Measurements from ENCODE around the gene SHROOM3. TPM values are rescaled to one million over a fixed set of nuclear protein-coding genes. Genes with fewer than 3 reads are reported as not detected.

The SHROOM3 gene
- total and polyA plus RNA-seq, 2 of the 13 experiments (the other 11 are each of a cell fraction or from before 2014, with no cell fraction given) = 0.01 TPM; not detected in 1

- no peak for TF ChIP-seq GRHL1 (CRISPR knock-in tag; conservative IDR thresholded peaks at IDR 0.05)
- no peak for TF ChIP-seq ATF5 (CRISPR knock-in tag; IDR thresholded peaks at IDR 0.05; ENCODE audit: low read depth)
- no peak for TF ChIP-seq TAF15 (IDR thresholded peaks at IDR 0.05; ENCODE audit: low read depth, low read length, poor library complexity, severe bottlenecking)
- peak; percentile 78 for TF ChIP-seq BHLHE40 (IDR thresholded peaks at IDR 0.05; ENCODE audit: low read length)
- TF ChIP-seq ZNF660 (CRISPR knock-in tag; IDR thresholded peaks at IDR 0.05; ENCODE audit: borderline replicate concordance, low read depth) = no peak
- TF ChIP-seq CEBPB (IDR thresholded peaks at IDR 0.05; ENCODE audit: borderline replicate concordance, low read depth, low read length) = peak; percentile 27; the same call in 1 of the 2 replicates
- no peak for TF ChIP-seq U2AF2 (IDR thresholded peaks at IDR 0.05; ENCODE audit: low read depth, low read length)
- TF ChIP-seq ZNF20 (CRISPR knock-in tag; IDR thresholded peaks at IDR 0.05) = no peak
- no peak for TF ChIP-seq ZKSCAN5 (CRISPR knock-in tag; IDR thresholded peaks at IDR 0.05)
- no peak for TF ChIP-seq RBM39 (IDR thresholded peaks at IDR 0.05; ENCODE audit: low read depth, low read length, poor library complexity, severe bottlenecking)
- TF ChIP-seq CBFB (CRISPR knock-in tag; IDR thresholded peaks at IDR 0.05) = no peak
- TF ChIP-seq PHF21A (CRISPR knock-in tag; IDR thresholded peaks at IDR 0.05) = no peak
- no peak for TF ChIP-seq KAT7 (CRISPR knock-in tag; IDR thresholded peaks at IDR 0.05; ENCODE audit: borderline replicate concordance)
- no peak for TF ChIP-seq ZC3H4 (CRISPR knock-in tag; IDR thresholded peaks at IDR 0.05; ENCODE audit: borderline replicate concordance)
- no peak for TF ChIP-seq KLF6 (CRISPR knock-in tag; IDR thresholded peaks at IDR 0.05)
- peak; percentile 36; the same call in 1 of the 2 replicates for TF ChIP-seq CEBPG (CRISPR knock-in tag; IDR thresholded peaks at IDR 0.05)
- TF ChIP-seq SOX13 (IDR thresholded peaks at IDR 0.05) = no peak
- TF ChIP-seq SOX13 (CRISPR knock-in tag; conservative IDR thresholded peaks at IDR 0.05 in 1 of 2, IDR thresholded peaks at IDR 0.05 in 1 of 2) = no peak; a peak in 1 of 4 replicates
- peak; percentile 45; the same call in 1 of the 2 replicates for TF ChIP-seq ZFP37 (CRISPR knock-in tag; IDR thresholded peaks at IDR 0.05; ENCODE audit: borderline replicate concordance)
- no peak for TF ChIP-seq ZNF703 (CRISPR knock-in tag; IDR thresholded peaks at IDR 0.05; ENCODE audit: borderline replicate concordance)
- no peak for TF ChIP-seq TCF7L2 (IDR thresholded peaks at IDR 0.05; ENCODE audit: low read depth, low read length)
- no peak for TF ChIP-seq ZFP82 (CRISPR knock-in tag; IDR thresholded peaks at IDR 0.05; ENCODE audit: borderline replicate concordance)
Observed at GRCh38 chr4:76809594-76810305, 374.7 kb downstream of the SHROOM3 start (continued).

All from HepG2 (cell line).